Activated effector memory CD4-positive, alpha-beta T cell treated with Interleukin-2 at 50 U/mL for 16 hours (primary cell): ENCODE measurements around the gene DUSP2.

Experiments used
- DNase-seq: peaks from one replicate; pipeline ENCODE4 v3.0.0-alpha.2; 2020

DUSP2 gene

DNA sequence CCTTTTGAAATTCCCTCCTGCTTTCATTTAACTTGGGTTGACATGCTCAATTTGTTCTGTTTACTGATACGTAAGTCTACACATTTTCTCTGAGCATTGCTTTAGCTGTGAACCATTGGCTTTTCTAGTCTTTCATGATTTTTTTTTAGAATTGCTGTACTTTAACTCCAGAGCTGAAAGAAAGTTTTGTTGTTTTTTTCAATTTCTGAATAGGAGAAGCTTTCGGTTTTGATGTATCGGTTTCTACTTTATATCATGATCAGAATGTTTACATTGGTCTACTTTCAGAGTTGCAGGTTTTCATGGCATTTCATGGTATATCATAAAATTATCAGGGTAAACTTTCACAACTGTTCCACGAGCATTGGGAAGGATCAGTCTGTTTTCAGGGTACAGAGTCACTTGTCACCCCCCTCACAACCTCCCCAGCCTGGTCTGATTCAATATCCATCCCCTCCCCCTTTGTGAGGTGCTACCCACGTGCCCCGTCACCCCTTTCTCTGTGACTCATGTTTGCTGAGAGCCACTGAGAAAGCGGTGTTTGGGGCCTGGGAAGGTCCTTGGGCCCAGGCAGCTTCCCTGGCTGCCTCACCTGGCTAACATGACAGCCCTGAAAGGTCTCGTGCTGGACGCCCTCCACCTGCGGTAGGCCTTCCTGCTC is 14.0 kb downstream of the DUSP2 start:
- DNase-seq, result no peak

DNA sequence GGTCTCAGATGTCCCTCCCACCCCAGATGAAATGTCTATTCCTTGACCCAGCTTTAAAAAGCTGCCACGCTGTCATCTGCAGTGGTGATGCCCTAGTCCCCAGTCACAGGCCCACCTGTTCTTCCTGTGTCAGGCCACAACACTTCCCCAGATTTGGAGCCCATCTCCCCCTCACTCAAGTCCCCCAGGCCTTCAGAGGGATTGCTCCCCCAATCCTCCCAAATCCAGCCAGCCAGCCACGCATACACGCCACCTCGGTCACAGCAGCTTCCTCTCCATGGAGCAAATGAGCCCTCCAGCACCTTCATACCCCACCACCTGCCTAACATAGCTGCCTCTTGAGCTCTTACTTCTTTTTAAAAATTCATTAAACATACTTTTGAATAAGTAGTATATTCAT is 14.8 kb downstream of the DUSP2 start:
- no peak for DNase-seq

DNA sequence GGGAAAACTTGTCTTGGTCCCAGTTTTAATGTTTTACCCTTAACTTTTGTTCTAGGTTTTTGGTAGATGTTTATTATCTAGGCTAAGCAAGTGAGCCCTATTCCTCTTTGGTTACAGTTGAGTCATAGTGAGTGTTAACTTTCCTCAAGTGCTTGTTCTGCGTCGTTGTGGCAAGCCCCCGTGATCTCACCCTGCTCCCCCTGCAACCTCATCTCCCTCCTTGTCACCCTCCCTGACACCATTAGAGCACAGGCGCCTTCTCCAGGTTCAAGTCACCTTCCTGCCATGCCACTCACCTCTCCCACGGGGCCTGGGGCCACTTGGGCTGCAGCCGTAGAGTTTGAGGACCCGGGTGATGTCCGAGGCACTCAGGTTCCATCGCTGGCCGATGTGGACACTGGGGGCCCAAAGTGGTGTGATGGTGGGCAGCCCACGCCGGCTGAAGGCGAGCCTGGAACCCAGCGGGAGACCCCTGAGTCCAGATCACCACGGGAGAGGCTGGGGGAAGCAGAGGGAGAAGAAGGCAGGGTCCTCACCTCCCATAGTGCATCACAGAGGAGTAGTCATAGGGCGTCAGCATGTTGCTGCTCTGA is 15.6 kb downstream of the DUSP2 start:
- DNase-seq, result no peak

DNA sequence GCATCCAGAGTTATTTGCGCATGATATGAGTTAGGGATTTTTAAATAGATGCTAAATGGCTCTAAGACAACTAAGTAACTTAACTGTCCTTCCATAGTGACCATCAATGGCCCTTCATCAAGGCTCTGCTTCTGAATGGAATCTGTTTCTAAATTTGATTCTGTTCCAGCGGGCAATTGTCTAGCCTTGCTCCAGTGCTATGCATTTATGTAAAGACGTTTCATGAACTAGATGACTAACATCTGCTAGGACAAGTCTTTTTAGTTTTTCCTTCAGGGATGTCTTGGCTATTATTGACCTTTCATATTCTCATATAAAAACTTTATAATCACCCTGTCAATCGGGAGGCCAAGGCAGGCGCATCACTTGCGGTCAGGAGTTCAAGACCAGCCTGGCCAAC is 16.8 kb downstream of the DUSP2 start:
- DNase-seq, result no peak

DNA sequence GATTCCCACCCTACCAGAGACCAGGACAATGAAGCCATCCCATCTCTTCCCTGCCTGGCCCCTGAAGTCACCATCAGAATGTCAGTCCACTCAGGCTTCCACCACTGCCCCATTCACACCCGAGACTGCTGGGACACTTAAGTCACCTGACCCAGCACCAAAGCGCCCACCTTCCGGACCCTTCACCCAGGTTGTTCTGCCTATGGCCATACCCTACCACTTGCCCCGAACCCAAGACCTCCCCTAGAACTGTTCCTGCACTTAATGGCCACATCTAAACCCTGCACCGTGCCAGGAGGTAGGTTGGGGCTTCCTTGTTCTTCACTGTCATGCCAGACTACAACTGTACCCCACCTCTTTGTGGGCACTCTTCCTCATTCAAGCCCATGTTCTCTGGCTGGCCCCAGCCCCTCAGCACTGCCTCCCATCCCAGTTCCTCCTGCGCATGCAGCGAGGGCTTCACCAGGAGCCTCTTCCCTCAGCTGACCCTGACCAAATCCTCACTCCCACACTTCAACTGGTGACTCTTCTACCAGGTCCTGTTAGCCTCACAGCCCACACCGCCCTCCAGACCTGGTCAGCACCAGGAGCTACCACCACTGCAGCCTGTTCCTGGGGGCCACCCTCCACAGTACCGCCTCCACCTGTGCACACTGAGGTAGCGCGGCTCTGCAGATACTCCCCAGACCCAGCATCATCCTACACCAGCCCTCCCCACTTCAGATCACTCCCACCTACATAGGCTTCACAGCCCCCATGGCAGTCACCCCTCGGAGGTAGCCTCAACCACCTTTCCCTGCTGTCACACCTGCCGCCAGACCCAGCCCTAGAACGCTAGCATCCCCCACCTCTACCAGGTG is 20.6 kb downstream of the DUSP2 start:
- no peak for DNase-seq

DNA sequence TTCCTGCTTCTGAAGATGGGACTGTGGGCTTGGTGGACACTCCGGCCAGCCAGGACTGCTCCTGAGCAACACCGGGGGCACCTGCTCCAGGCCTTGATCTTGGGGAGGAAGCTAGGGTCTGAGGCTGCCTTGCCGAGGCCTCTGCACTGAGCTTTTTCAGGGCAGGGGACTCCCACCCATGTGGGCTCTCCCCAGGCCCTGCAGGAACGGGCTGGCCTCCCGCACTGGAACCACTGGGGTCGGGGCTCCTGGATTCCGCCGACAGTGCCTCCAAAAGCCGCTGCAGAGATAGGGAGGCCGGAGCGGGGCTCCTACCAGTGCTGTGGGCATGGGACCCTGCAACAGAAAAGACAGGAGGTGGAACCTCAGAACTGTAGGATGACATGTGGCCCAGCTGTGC is 21.3 kb downstream of the DUSP2 start:
- no peak for DNase-seq

DNA sequence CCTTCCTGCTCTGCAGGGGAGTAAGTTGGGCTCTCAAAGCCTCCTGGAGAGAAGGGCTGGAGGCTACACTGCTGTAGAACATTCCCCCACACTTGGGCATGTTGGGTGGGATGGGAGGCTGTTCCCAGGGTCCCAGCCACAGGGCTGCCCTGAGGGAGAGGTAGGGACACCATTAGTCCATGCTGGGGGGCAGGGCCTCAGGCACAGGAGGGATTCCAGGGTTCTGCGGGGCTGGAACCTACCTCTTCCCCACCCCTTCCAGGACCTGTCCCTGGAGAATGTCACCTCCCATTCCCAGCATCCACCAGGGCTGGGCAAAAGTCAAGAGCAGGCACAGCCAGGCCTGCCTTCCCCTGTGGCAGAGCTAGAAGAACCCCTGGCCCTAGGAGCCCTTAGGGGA is 21.9 kb downstream of the DUSP2 start:
- no peak for DNase-seq

DNA sequence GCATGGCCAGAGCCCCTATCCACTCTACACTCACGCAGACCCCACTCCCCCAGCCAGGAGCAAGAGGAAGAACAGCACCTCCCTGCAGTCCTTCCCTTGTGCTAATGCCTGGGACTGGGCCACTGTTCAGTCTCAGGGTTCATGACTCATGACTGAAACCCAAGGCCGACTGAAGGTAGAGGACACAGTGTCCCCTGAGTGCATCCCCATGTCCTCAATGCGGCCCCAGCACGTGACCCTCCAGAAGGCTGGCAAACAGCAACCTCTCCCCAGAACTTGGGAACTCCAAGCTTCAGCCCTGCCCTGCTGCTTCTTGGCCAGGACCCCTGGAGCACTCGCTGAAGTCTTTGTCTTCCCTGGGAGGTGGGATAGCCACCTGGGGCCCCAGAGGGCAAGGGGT is 22.8 kb downstream of the DUSP2 start:
- no peak for DNase-seq

DNA sequence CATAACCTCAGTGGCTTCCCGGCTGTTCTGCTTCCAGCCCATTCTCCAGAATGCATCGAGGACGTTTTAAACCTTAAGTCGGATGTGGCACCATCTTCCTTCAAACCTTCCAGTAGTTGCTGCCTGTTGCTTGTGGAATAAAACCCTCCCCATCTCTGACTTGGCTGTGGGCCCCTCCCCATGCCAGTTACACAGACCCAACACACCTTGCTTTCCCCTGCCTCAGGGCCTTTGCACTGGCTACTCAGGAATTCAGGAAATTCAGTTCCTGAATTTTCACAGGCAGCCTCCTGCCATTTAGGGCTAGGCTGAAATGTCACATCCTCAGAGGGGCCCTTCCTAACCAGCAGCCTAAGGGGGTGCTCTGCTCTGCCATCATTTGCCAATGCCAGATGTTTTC is 23.8 kb downstream of the DUSP2 start:
- DNase-seq, result no peak

DNA sequence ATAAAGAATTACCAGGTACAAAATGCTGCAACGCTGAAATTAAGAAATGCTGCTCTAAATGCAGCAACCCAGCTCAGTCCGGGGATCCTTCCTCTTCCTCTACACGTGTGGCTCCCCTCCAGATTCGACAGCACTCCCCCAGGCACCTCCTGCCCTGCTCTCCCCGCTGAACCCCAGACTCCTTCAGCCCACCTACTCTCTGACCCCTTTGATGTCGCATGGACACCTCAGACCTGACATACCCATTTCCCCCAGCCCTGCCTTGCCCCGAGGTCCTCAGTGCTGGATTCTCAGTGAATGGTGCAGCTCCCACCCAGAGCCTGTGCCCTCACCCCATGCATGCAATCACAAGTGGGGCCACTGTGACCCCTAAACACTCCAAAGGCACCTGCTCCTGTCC is 24.2 kb downstream of the DUSP2 start:
- DNase-seq, result no peak

DNA sequence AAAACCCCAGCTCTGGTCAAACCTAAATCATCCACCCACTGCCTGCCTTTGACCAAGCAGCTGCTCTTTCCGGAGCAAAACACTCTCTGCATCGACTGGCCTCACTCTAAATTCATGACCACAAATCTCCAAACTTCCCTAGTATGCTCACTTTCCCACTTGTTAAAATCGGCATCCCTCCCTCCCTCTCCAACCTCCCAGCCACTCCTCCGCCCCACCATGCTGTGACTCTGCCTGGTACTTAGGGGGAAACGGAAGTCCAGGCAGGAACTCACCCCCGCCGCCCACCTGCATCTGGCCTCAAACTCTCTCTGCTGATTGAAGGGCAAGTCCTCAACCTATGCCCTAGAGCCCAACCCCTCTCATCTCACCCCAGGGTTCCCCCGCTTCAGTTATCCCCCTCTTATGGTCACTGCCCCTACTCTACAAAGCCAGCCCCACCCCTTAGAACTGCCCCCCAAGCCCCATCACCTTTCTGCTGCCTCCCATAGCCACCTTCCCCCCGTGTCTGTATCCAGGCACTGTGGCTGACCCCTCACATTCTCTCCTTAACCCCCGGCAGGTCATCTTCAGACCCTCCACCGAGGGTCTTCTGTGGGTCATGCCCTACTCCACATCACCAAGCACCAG is 25.0 kb downstream of the DUSP2 start:
- DNase-seq, result no peak

DNA sequence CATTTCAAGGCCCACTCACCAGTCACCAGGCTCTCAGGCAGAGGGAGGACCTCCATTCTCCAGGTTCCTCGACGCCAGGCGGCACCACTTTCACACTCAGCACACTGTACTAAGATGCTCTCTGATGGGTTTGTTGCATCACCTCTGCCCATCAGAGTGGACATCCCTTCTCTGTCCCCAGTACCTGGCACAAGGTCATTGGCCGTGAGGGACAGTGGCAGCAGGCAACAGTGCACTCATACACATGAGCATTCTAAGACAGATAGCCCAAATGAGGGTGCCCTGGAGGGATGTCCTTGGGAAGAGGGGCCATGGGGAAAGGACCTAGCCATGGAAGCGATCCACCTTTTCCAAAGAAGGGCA is 25.9 kb downstream of the DUSP2 start:
- no peak for DNase-seq

DNA sequence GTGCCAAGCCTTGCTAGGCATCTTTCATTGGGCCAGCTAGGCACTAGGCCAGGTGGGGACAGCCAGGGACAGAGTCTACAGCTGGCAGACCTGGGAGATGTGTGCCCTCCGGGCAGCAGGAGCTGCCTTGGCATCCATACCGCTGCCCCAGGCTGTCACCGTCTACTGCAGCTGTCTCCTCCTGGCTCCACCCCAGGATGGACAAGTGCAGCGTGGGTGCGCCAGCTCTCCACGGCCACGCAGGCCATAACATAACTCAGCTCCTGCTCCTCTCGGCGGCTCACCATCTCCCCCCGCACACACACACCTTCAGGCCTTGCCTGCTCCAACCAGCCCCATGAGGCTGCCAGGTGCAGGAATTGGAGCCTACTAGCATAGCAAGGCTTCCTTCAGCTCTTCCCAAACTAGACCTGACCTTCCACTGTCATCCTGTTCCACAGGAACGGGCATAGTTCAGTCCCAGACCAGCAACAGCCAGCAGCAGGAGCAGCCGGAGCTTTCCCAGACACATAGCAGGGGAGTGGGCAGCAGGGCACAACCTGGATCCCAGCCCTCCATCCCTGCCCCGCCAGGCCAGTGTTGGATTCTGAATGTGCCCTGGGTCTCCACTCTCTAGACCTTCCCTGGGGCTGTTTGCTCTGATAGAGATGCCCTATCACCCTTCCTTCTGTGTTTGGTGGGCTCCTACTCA is 26.4 kb downstream of the DUSP2 start:
- no peak for DNase-seq

DNA sequence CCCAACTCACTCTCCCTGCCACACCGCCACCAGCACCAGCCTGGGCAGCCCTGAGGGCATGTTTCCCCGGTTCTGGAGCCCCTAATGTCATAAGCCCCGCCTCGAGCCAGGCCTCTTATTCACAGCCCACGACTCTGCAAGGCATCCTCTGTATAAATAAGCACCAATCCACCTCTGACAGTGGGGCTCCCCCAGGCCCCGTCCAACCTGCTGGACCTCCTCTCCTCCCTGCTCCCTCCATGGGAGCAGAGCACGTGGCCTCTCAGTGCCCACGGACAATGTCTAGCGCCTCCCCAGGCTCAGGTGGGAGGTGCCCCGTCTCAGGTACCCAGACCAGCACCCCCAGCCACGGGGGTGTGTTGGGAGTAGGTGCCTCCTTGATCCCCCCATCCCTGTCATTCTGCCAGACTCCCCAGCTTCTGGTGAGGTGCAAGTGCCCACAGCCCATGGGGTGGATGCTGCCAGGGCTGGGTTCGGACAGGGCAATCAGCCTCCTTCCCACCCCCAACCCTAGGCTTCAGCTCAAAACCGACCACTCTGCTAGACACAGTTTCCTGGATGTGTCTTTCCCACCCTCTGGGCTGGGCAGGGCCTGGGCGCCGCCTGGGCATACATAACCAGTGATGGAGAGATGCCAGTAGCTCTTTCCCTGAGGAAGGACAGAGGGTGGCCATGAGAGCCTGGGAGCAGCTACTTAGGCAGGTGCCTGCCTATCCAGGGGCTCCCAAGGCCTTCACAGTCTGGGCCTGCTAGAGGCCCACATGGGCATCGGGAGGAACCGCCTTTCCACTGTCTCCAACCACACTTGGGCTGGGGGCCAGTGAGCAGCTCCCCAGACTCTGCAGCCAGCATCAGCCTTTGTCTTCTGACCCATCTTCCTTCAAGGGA is 27.3 kb downstream of the DUSP2 start:
- no peak for DNase-seq

DNA sequence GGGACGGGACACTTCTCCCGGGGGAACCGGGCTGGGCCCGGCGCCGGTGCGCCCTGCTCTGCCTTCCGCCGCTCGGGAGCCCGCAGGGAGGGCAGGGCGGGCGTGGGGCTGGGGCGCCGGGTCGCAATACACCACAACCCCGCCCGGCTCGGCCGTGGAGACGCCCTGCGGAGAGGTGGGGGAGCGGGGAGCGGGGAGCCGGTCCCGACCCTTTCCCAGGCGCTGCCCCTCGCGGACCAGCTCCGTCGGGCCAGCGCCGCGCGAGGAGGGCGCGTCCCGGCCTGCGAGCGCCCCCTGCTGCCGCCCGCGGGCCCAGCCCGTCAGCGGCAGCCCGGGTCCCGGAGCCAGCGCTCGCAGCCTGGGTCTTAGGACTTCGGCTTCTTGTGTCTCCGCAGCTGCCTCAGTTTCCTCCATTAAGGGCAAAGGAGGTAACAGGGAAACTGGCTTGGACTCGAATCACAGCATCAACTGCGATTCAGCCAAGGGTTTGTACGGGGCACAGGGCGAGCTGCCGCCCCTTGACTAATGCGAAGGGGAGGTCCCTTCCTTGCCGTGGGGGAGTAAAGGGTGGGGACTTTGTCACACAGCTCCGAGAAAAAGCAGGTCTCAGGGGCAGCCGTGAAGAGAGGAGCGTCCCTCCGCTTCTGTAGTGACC is 28.2 kb downstream of the DUSP2 start:
- DNase-seq, result peak; percentile 55

DNA sequence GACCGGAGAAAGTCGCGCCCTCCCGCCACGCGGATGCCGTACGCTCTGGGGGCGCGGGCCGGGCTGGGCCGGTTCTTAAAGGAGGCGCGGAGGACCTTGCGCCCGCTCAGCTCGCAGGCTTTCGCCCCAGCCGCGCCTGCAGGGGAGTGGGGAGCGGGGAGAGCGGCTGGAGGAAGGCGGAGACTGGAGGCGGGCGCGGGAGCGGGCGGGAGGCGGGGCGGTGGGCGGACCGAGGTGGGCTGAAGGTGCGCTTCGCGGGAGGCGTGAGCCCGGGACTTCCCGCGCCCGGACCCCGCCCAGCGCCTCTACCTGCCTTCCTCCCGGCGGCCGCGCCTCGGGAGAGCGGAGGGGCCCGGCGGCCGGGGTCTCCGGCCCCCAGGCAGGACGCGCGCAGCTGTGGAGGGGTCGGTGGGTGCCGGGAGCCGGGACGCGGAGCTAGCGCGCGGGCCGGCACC is 28.8 kb downstream of the DUSP2 start, which contains the start of gene ADRA2B:
Gene ADRA2B, minus strand, starts transcription at position 148 of the 455 bp plus-strand sequence. CDS start 422 bp downstream, outside the sequence.
- DNase-seq, result peak; percentile 66

DNA sequence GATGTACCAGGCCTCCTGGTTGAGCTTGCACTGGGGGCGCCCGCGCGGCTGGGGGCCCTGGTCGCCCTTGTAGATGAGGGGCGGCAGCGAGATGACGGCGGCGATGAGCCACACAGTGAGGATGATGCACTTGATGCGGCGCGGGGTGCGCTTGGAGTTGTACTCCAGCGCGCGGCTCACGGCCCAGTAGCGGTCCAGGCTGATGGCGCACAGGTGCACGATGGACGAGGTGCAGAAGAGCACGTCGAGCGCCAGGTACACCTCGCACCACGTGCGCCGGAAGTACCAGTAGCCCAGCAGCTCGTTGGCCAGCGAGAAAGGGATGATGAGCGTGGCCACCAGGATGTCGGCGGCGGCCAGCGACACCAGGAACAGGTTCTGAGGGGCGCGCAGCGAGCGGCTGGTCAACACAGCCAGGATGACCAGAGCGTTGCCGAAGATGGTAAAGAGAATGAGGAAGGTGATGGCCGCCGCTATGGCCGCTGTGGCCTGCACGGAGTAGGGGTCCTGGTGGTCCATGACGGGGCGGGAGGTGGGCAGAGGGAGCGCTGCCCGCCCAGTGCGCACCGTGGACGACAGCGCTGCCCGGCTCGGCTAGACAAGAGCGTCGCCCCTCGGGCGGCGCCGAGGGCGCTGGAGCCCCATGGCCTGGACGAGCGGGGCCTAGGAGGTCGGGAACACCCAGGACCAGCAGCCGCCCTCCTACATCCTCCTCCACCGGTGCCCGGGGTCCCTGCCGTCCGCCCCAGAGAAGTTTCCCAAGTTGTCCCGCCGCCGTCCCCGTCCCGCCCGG is 29.4 kb downstream of the DUSP2 start:
- DNase-seq, result no peak

DNA sequence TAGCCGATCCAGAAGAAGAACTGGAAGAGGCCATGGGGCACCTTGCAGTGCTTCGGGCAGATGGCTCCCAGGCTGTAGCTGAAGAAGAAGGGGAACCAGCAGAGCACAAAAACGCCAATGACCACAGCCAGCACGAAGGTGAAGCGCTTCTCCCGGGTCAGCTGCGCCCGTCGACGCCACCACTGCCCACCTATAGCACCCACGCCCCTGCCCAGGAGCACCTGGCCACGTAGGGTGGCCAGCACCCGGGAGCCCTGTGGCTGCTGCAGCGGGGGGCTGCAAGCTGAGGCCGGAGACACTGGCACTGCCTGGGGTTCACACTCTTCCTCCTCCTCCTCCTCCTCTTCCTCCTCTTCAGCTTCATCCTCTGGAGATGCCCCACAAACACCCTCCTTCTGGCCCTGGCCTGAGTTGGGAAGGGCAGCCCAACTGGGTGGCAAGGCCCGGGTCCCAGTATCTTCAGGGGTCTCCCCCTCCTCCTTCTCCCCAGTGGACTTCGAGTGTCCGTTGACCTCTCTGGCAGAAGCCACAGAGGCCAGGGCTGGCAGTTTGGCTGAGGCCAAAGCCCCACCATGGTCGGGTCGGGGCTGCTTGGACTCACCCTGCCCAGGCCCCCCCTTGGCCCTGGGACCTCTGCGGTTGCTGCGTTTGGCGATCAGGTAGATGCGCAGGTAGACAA is 30.2 kb downstream of the DUSP2 start:
- DNase-seq, result no peak

DNA sequence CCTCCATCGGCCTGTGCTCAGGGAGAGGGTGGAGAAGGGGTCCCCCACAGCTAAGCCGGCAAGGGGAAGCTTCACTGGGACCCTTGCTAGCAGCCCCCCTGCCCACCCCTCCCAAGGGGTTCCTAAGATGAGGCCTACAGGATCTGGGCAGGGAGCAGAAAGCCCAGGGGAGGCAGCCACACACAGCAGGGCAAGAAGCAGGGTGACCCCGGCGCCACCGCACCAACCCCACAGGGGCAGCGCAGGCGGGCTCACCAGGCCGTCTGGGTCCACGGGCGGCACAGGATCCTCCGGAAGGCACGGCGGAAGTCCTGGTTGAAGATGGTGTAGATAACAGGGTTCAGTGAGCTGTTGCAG is 30.7 kb downstream of the DUSP2 start:
- no peak for DNase-seq

DNA sequence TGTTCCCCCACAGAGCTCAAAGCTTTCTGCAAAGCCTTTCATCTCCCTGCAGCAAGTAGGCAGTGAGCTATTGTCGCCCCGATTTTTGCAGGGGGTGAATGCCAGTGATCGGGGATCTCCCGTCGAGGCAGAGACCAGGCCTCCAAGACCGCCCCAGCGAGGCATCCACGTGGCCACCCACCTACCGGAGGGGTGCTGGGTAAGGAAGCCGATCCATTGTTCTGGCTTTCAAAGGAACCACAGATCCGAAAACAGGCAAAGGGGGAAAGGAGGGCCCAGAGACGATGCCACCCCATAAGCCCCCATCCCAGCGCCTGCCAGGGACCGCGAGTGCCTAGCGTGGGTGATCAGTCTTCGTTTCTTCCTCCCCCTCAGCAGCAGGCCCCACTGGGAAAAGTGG is 31.3 kb downstream of the DUSP2 start:
- no peak for DNase-seq
